ENCODE results near the gene ACP4.
"Not testable (repeated sequence)": the region's sequence is repeated elsewhere in the genome, so short reads cannot be mapped to it uniquely, and the experiment has no call there.

DNA sequence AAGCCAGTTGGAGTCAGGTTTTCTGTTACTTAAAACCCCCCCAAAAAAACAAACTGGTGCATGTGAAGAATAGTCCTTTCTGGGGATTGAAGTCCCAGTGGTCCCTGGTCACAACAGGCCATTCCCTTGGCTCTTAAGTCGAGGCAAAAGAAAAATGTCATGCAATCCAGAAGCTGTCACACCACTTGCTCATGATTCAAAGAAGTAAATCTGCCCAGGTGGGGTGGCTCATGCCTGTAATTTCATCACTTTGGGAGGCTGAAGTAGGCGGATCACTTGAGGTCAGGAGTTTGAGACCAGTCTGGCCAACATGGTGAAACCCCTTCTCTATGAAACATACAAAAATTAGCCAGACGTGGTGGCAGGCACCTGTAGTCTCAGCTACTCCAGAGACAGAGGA lies 28.7 kb upstream of the ACP4 start:
- not testable (repeated sequence) for TF ChIP-seq CTCF (IDR thresholded peaks at IDR 0.05 in 4 of 5, conservative IDR thresholded peaks at IDR 0.05 in 1 of 5); POLR2A (IDR thresholded peaks at IDR 0.05)
